ENCODE results near the gene GBX1. TPM values are rescaled to one million over a fixed set of nuclear protein-coding genes. Genes with fewer than 3 reads are reported as not detected.

Gene GBX1
- total RNA-seq, 1 experiment from 2014 or later = not detected

DNA sequence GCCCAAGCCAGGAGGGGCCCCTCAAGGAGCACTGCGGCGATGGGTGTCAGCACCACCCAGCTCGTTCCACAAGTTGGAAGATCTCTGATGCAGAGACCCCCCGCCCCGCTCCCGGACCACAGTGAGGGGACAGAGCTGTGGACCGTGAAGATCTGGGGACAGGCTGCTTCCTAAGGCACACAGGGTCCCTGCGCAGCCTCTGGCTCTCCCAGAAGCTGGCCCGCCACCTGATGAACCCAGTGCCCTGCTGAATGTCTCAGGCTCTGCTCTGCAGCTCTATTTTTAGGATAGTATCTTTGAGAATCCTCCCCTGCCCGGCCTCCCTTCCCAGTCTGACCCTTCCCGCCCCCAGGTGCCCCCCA, 29.7 kb downstream of the GBX1 start:
- Mint-ChIP-seq H3K4me1 (peaks cover 28 to 42% of the 10 kb centered on the region in 2 experiments), H3K4me3 (no peak overlapping the region), H3K9me3 (no peaks in the 10 kb centered on the region; a peak in 2 of 5 replicates), H3K27me3 (ENCODE audit: low read depth) (no peaks in the 10 kb centered on the region; the same call in 1 of the 2 replicates), H3K36me3 (ENCODE audit: insufficient read depth in 1 of 3, low read depth in 3 of 3) (peaks cover 11 to 57% (median 15%) of the 10 kb centered on the region in 3 experiments; a peak in 6 of 7 replicates), H3K27ac (no peak overlapping the region)
- Histone ChIP-seq H3K23me2 (ENCODE audit: insufficient read length, low read depth, low read length, poor library complexity, severe bottlenecking) (no peaks in the 10 kb centered on the region), H3K27me3 (ENCODE audit: insufficient read depth, low read length) (no peaks in the 10 kb centered on the region), H3K79me2 (ENCODE audit: insufficient read depth, low read length) (no peaks in the 10 kb centered on the region), H3K27ac (ENCODE audit: insufficient read length, low read depth, low read length) (no peak overlapping the region), H4K91ac (ENCODE audit: insufficient read length, low read depth, low read length) (no peak overlapping the region), H2AK5ac (ENCODE audit: insufficient read length, low read length) (no peak overlapping the region), H2BK20ac (ENCODE audit: low read depth, low read length, poor library complexity, severe bottlenecking) (no peak overlapping the region), H3K56ac (ENCODE audit: insufficient read length, low read depth, low read length) (no peak overlapping the region), H3K9ac (ENCODE audit: extremely low read depth, insufficient read length, low read length) (no peak overlapping the region), H2AFZ (ENCODE audit: low read length) (no peak overlapping the region), H3K9me3 (ENCODE audit: control insufficient read depth, low read depth, low read length) (no peaks in the 10 kb centered on the region), H3K23ac (ENCODE audit: insufficient read length, low read depth, low read length) (no peak overlapping the region), H3K4ac (ENCODE audit: low read depth, low read length) (no peak overlapping the region), H2BK12ac (ENCODE audit: insufficient read length, low read depth, low read length) (no peak overlapping the region), H4K5ac (ENCODE audit: insufficient read length, low read depth, low read length) (no peak overlapping the region), H3K14ac (ENCODE audit: insufficient read depth, low read length) (no peak overlapping the region), H2BK15ac (ENCODE audit: low read depth, low read length) (no peak overlapping the region), H3K4me1 (ENCODE audit: insufficient read depth, low read length) (no peaks in the 10 kb centered on the region; the same call in 1 of the 2 replicates), H4K20me1 (ENCODE audit: control insufficient read depth, insufficient read depth, insufficient read length) (no peaks in the 10 kb centered on the region), H4K8ac (replicated peaks; ENCODE audit: insufficient read length, low read depth, low read length) (no peak overlapping the region), H2BK5ac (ENCODE audit: insufficient read length, low read length) (no peak overlapping the region), H3K4me2 (ENCODE audit: insufficient read depth, insufficient read length, low read length) (no peak overlapping the region), H3K79me1 (ENCODE audit: insufficient read depth, low read depth, low read length, poor library complexity, severe bottlenecking) (no peaks in the 10 kb centered on the region), H2BK120ac (ENCODE audit: low read depth, low read length, poor library complexity, severe bottlenecking) (no peak overlapping the region), H3K18ac (ENCODE audit: insufficient read length, low read depth, low read length) (no peak overlapping the region), H3T11ph (ENCODE audit: low read length) (no peak overlapping the region)
- TF ChIP-seq, protein P1, sequence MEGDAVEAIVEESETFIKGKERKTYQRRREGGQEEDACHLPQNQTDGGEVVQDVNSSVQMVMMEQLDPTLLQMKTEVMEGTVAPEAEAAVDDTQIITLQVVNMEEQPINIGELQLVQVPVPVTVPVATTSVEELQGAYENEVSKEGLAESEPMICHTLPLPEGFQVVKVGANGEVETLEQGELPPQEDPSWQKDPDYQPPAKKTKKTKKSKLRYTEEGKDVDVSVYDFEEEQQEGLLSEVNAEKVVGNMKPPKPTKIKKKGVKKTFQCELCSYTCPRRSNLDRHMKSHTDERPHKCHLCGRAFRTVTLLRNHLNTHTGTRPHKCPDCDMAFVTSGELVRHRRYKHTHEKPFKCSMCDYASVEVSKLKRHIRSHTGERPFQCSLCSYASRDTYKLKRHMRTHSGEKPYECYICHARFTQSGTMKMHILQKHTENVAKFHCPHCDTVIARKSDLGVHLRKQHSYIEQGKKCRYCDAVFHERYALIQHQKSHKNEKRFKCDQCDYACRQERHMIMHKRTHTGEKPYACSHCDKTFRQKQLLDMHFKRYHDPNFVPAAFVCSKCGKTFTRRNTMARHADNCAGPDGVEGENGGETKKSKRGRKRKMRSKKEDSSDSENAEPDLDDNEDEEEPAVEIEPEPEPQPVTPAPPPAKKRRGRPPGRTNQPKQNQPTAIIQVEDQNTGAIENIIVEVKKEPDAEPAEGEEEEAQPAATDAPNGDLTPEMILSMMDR (conservative IDR thresholded peaks at IDR 0.05) = no peak
- no CpG with 5 or more reads among the region's 11 CpGs for WGBS (ENCODE audit: extremely low coverage, insufficient read length, low lambda C conversion rate)
- no peak for DNase-seq
